Breast epithelium (tissue), 4 donors: ENCODE results near the gene MAP6. TPM values are rescaled to one million over a fixed set of nuclear protein-coding genes. Genes with fewer than 3 reads are reported as not detected.

Experiments
- DNase-seq, 2 donors: peaks; one replicate each; pipeline ENCODE4 v3.0.0-alpha.2; 2019; ENCODE audit warnings: low spot score in 2 of 2
- H3K27ac ChIP-seq, 2 donors: fragments of 200-600 bp; sonication (generic) in 1 of 2; one replicate each; pipeline ENCODE4 v1.5.1; 2016 to 2019; ENCODE audit warnings: mild to moderate bottlenecking in 1 of 2
- H3K27me3 ChIP-seq, 2 donors: fragments of 200-600 bp; sonication (generic) in 1 of 2; one replicate each; pipeline versions ENCODE4 v1.5.1 to v1.6.0; 2017 to 2019; ENCODE audit warnings: control low read depth in 1 of 2, mild to moderate bottlenecking in 1 of 2
- H3K36me3 ChIP-seq: fragments of 200-600 bp; one replicate; pipeline ENCODE4 v1.5.1; 2019
- H3K4me1 ChIP-seq, 2 donors: fragments of 200-600 bp; sonication (generic); one replicate each; pipeline ENCODE4 v1.5.1; 2016 to 2019; ENCODE audit warnings: control low read depth in 1 of 2
- H3K4me3 ChIP-seq, 3 donors: fragments of 200-600 bp; sonication (generic); 1 replicate in 2 of 3; 2 replicates in 1 of 3; pipeline ENCODE4 v1.5.1; 2016 to 2019; ENCODE audit warnings: mild to moderate bottlenecking in 3 of 3, moderate library complexity in 2 of 3
- H3K9me3 ChIP-seq, 2 donors: fragments of 200-600 bp; sonication (generic) in 1 of 2; one replicate each; pipeline ENCODE4 v1.5.1; 2016 to 2019; ENCODE audit warnings: control low read depth in 1 of 2
- POLR2A ChIP-seq: fragments of 450-650 bp; IDR thresholded peaks from one replicate; pipeline ENCODE4 v1.6.1; 2016; ENCODE audit warnings: antibody characterized with exemption, mild to moderate bottlenecking, moderate library complexity
- POLR2AphosphoS5 ChIP-seq, 3 donors: sonication (generic); formaldehyde crosslinking; IDR thresholded peaks; one replicate each; pipeline ENCODE4 v1.6.1; 2017; ENCODE audit warnings: antibody characterized with exemption in 3 of 3
- intact Hi-C: fragments of 100-400 bp; cut with DNase I; formaldehyde crosslinking; loops from one replicate; pipeline ENCODE4 v1.15.1; 2023; ENCODE audit warnings: low total_unique reads
- total RNA-seq, 3 donors: library from RNA; depleted of rRNA; stranded (reverse); fragments of >200 nt; gene quantifications; one replicate each; pipeline ENCODE4 v1.1.0, GENCODE V29; 2016
- TF ChIP-seq, protein P1 (sequence below), 3 donors: fragments of 450-650 bp; IDR thresholded peaks; one replicate each; pipeline ENCODE4 v1.5.1; 2016 to 2017; ENCODE audit warnings: antibody characterized with exemption in 3 of 3, mild to moderate bottlenecking in 3 of 3, moderate library complexity in 3 of 3

MAP6 gene
- total RNA-seq, 3 donors from 2014 or later: 1.6 to 5.0 (median 2.6) TPM

DNA sequence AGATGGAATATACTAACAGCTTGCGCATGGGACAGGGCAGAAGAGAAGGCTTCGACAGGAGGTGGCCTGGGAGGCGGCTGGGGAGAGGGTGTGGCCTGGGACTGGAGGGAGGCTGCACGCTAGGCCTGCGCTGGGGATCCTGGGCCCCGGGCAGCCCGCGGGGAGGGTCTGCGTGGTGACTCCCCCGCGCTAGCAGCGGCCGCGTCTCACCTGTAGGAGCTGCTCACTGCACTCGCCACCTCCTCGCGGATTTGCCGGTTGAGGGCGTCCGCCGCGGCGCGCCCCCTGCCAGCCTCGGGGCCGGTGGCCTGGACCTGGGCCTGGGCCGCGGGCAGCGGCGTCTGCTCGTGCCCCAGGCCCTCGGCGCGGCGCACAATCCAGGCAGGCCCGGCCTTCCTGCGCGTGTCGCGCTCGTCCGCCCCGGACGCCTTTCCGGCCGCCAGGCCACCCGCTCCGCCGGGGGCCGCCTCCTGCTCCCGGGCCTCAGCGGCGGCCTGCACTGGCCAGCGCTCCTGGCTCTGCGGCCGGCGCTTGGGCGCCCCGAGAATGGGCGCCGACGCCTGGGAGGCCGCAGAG is 1.5 kb downstream of the MAP6 start:
- H3K27me3 ChIP-seq: peaks cover 0 to 13% of the 10 kb centered on the region in 2 donors
- intact Hi-C loops: no loop called here
- H3K9me3 ChIP-seq: no peaks in the 10 kb centered on the region
- peak overlapping the region; percentile 44 to 71 (median 60) for H3K4me3 ChIP-seq
- H3K27ac ChIP-seq: peak overlapping the region in 1 of 2 donors; percentile 13
- H3K36me3 ChIP-seq: no peaks in the 10 kb centered on the region
- H3K4me1 ChIP-seq: peaks cover 4 to 7% of the 10 kb centered on the region in 2 donors
- no peak for TF ChIP-seq POLR2A
- TF ChIP-seq POLR2AphosphoS5 (IDR thresholded peaks at IDR 0.05): no peak
- TF ChIP-seq, protein P1, sequence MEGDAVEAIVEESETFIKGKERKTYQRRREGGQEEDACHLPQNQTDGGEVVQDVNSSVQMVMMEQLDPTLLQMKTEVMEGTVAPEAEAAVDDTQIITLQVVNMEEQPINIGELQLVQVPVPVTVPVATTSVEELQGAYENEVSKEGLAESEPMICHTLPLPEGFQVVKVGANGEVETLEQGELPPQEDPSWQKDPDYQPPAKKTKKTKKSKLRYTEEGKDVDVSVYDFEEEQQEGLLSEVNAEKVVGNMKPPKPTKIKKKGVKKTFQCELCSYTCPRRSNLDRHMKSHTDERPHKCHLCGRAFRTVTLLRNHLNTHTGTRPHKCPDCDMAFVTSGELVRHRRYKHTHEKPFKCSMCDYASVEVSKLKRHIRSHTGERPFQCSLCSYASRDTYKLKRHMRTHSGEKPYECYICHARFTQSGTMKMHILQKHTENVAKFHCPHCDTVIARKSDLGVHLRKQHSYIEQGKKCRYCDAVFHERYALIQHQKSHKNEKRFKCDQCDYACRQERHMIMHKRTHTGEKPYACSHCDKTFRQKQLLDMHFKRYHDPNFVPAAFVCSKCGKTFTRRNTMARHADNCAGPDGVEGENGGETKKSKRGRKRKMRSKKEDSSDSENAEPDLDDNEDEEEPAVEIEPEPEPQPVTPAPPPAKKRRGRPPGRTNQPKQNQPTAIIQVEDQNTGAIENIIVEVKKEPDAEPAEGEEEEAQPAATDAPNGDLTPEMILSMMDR (IDR thresholded peaks at IDR 0.05): no peak
- no peak for DNase-seq

DNA sequence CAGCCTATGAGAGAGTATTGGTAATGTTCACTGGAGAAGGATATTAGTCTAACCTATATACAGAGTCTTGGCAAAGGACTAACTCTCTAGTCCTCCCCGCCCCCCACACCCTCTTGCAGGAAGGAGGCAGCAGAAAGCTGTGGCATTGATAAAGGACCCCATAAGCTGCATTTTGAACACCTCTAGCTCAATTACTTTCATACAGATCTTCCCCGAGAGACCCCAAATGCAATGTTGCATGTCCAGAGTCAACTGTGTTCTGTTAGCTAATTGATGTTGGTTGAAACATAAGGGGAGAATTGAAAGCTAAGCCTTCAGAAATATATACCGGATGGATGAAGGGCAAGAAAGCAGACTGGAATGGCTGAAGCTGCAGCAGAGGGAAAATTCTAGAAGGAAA is 2.8 kb downstream of the MAP6 start:
- peaks cover 4 to 7% of the 10 kb centered on the region in 2 donors for H3K4me1 ChIP-seq
- peaks cover 0 to 13% of the 10 kb centered on the region in 2 donors for H3K27me3 ChIP-seq
- intact Hi-C loops: no loop called here
- no peak overlapping the region for H3K4me3 ChIP-seq
- DNase-seq: no peak
- no peaks in the 10 kb centered on the region for H3K36me3 ChIP-seq
- no peaks in the 10 kb centered on the region for H3K9me3 ChIP-seq
- H3K27ac ChIP-seq: no peak overlapping the region
- TF ChIP-seq, protein P1 (IDR thresholded peaks at IDR 0.05): no peak
- no peak for TF ChIP-seq POLR2AphosphoS5 (IDR thresholded peaks at IDR 0.05)
- TF ChIP-seq POLR2A: no peak

DNA sequence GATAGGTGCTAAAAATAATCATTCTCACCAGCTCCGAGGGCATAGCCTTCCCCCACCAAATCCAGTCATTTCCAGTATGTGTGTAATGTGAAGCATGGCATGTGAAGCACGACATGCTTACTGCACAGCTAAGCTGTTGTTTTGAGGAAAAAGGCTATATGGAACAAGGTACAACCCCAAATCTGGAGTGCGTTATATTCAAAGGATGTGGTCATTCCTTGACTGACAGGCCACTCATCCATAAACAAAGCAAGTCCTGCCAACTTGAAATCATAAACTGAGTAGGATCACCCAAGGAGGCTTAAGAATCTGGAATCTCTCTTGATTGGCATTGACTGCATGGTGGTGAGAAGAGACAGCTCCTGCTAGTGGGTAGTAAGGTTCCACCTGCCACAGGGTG is 3.7 kb downstream of the MAP6 start:
- TF ChIP-seq POLR2AphosphoS5 (IDR thresholded peaks at IDR 0.05): no peak
- TF ChIP-seq, protein P1 (IDR thresholded peaks at IDR 0.05): no peak
- TF ChIP-seq POLR2A: no peak
- H3K36me3 ChIP-seq: no peaks in the 10 kb centered on the region
- no peak overlapping the region for H3K4me3 ChIP-seq
- intact Hi-C loops: no loop called here
- H3K27me3 ChIP-seq: peaks cover 0 to 13% of the 10 kb centered on the region in 2 donors
- DNase-seq: no peak
- H3K27ac ChIP-seq: no peak overlapping the region
- H3K9me3 ChIP-seq: no peaks in the 10 kb centered on the region
- H3K4me1 ChIP-seq: peaks cover 4 to 7% of the 10 kb centered on the region in 2 donors

DNA sequence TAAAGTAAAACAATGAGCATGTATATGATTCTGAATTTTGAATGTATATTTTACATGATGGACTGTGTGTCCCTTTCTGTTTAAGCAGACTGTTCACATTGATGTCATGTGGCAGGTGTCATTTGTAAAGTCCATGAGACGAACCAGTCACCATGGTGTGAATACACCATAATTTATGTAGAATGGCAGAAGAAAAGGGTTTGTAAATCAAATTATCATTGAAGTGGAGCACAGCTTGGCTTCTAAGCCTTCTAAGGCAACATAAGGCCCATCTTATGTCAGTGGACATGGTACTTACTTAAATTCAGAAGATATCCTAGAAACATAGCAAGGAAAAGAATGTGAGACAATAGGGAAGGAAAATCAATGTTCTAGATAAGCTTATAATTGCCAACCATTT is 4.4 kb downstream of the MAP6 start:
- H3K36me3 ChIP-seq: no peaks in the 10 kb centered on the region
- no peak for DNase-seq
- peaks cover 0 to 12% of the 10 kb centered on the region in 2 donors for H3K27me3 ChIP-seq
- intact Hi-C loops: no loop called here
- peaks cover 4 to 7% of the 10 kb centered on the region in 2 donors for H3K4me1 ChIP-seq
- H3K27ac ChIP-seq: no peak overlapping the region
- H3K9me3 ChIP-seq: no peaks in the 10 kb centered on the region
- H3K4me3 ChIP-seq: no peak overlapping the region
- TF ChIP-seq POLR2A (no peak), POLR2AphosphoS5 (IDR thresholded peaks at IDR 0.05) (no peak)
- TF ChIP-seq, protein P1 (IDR thresholded peaks at IDR 0.05): no peak

DNA sequence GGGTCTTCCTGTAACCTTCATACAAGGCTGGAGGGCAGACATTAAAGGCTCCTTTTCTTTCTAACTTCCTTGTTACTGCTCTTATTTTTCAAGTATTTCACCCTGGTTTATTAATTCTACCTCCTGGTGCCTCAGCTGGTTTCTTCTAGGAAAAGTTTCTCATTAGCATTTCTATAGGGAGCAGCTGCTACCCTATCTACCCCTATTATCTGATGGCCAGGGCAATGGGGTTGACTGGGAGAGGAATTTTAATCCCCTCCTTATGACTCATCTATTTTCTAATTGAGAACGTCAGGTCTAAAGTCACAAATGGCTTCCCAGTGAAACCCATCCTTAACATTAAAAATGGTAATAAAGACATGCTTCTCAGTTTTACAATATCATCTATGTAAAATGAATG is 5.0 kb downstream of the MAP6 start:
- Histone ChIP-seq H3K9me3 (no peaks in the 10 kb centered on the region), H3K4me3 (no peak overlapping the region), H3K4me1 (peaks cover 4 to 7% of the 10 kb centered on the region in 2 donors), H3K27ac (no peak overlapping the region), H3K27me3 (peaks cover 0 to 7% of the 10 kb centered on the region in 2 donors), H3K36me3 (no peaks in the 10 kb centered on the region)
- intact Hi-C loops: no loop called here
- DNase-seq: no peak
- TF ChIP-seq POLR2A (no peak), POLR2AphosphoS5 (IDR thresholded peaks at IDR 0.05) (no peak)
- TF ChIP-seq, protein P1 (IDR thresholded peaks at IDR 0.05): no peak
